T-helper 17 cell (primary cell): Measurements from ENCODE around the gene POLE2. TPM values are rescaled to one million over a fixed set of nuclear protein-coding genes. Genes with fewer than 3 reads are reported as not detected.
A peak's percentile ranks its signal among the peaks of the same experiment; 100 is the strongest.
"Not testable (repeated sequence)": the region's sequence is repeated elsewhere in the genome, so short reads cannot be mapped to it uniquely, and the experiment has no call there.

Source experiments
- ATAC-seq: fragments of 150-1000 bp; cut with Tn5 transposase; 2 replicates; pipeline ENCODE4 v1.10.0; 2021; ENCODE audit warnings: mild to moderate bottlenecking, moderate library complexity
- DNase-seq, 3 donors: peaks; one replicate each; pipeline versions ENCODE4 v3.0.0 to v3.0.0-alpha.2; 2020 to 2021
- H3K9me3 ChIP-seq: one replicate; pipeline ENCODE4 v1.7.0; 2013; ENCODE audit warnings: low read length, mild to moderate bottlenecking; ENCODE audit not compliant: control insufficient read depth, poor library complexity, severe bottlenecking
- H3K27ac Mint-ChIP-seq: one replicate; pipeline ENCODE4 v1.8.0; 2022; ENCODE audit warnings: mild to moderate bottlenecking, moderate library complexity, mixed read lengths
- H3K27me3 Mint-ChIP-seq: one replicate; pipeline ENCODE4 v1.8.0; 2022; ENCODE audit warnings: mixed read lengths
- H3K36me3 Mint-ChIP-seq: one replicate; pipeline ENCODE4 v1.8.0; 2022; ENCODE audit warnings: low read depth, mixed read lengths
- H3K4me1 Mint-ChIP-seq: one replicate; pipeline ENCODE4 v1.8.0; 2022; ENCODE audit warnings: mild to moderate bottlenecking, mixed read lengths
- H3K4me3 Mint-ChIP-seq: one replicate; pipeline ENCODE4 v1.8.0; 2022; ENCODE audit warnings: mild to moderate bottlenecking, moderate library complexity, mixed read lengths
- total RNA-seq, 4 donors: library from RNA in 2 of 4; stranded (reverse) in 2 of 4; gene quantifications; one replicate each; pipeline ENCODE4 v1.2.3 and lab custom pipeline; 2022 to 2026

POLE2 gene
- total RNA-seq, 2 donors from 2014 or later = 1.0 to 2.2 TPM

GRCh38 chr14:49692193-49692757 is 4.3 kb upstream of the POLE2 start:
- no peaks in the 10 kb centered on the region for H3K9me3 ChIP-seq
- ATAC-seq (no peak), DNase-seq (no peak)
- H3K27me3 Mint-ChIP-seq = no peaks in the 10 kb centered on the region
- H3K36me3 Mint-ChIP-seq = peaks cover 3% of the 10 kb centered on the region
- peaks cover 27% of the 10 kb centered on the region for H3K4me1 Mint-ChIP-seq
- peak overlapping the region; percentile 97 for H3K4me3 Mint-ChIP-seq
- peak overlapping the region; percentile 92 for H3K27ac Mint-ChIP-seq

- no peaks in the 10 kb centered on the region for H3K27me3 Mint-ChIP-seq
- H3K4me3 Mint-ChIP-seq = no peak overlapping the region
- ATAC-seq (no peak), DNase-seq (no peak)
- H3K9me3 ChIP-seq = no peaks in the 10 kb centered on the region
- H3K4me1 Mint-ChIP-seq = peaks cover 26% of the 10 kb centered on the region
- peaks cover 3% of the 10 kb centered on the region for H3K36me3 Mint-ChIP-seq
- H3K27ac Mint-ChIP-seq = peak overlapping the region; percentile 92
These were observed 3.0 kb upstream of the POLE2 start for GRCh38 chr14:49691031-49691430.

GRCh38 chr14:49688701-49689030 is 652 bp upstream of the POLE2 start:
- no peak for DNase-seq
- H3K27ac Mint-ChIP-seq = peak overlapping the region; percentile 75
- peak overlapping the region; percentile 88 for H3K4me3 Mint-ChIP-seq
- H3K4me1 Mint-ChIP-seq = peaks cover 18% of the 10 kb centered on the region
- peaks cover 3% of the 10 kb centered on the region for H3K36me3 Mint-ChIP-seq
- H3K27me3 Mint-ChIP-seq = no peaks in the 10 kb centered on the region
- ATAC-seq = no peak
- H3K9me3 ChIP-seq = no peaks in the 10 kb centered on the region

- Mint-ChIP-seq H3K4me3 (no peak overlapping the region), H3K27ac (no peak overlapping the region), H3K4me1 (peaks cover 10% of the 10 kb centered on the region)
These were observed 1.6 kb downstream of the POLE2 start for GRCh38 chr14:49686425-49686824.

GRCh38 chr14:49679271-49679670 is 8.7 kb downstream of the POLE2 start:
- H3K27ac Mint-ChIP-seq = no peak overlapping the region
- ATAC-seq (no peak), DNase-seq (no peak)
- no peak overlapping the region for H3K4me3 Mint-ChIP-seq
- H3K4me1 Mint-ChIP-seq = peaks cover 3% of the 10 kb centered on the region
- H3K36me3 Mint-ChIP-seq = no peaks in the 10 kb centered on the region
- H3K27me3 Mint-ChIP-seq = no peaks in the 10 kb centered on the region
- H3K9me3 ChIP-seq = no peaks in the 10 kb centered on the region

More at GRCh38 chr14:49686425-49686824, 1.6 kb downstream of the POLE2 start:
- no peak for ATAC-seq
- Mint-ChIP-seq H3K27me3 (no peaks in the 10 kb centered on the region), H3K36me3 (no peaks in the 10 kb centered on the region)
- no peak for DNase-seq
- no peaks in the 10 kb centered on the region for H3K9me3 ChIP-seq

- Mint-ChIP-seq H3K36me3 (peaks cover 2% of the 10 kb centered on the region), H3K27ac (no peak overlapping the region), H3K27me3 (no peaks in the 10 kb centered on the region), H3K4me3 (no peak overlapping the region), H3K4me1 (no peaks in the 10 kb centered on the region)
- DNase-seq (no peak), ATAC-seq (peak; percentile 57)
- no peaks in the 10 kb centered on the region for H3K9me3 ChIP-seq
These were observed 10.4 kb downstream of the POLE2 start for GRCh38 chr14:49677643-49678042.

GRCh38 chr14:49673586-49673985 is 14.4 kb downstream of the POLE2 start:
- DNase-seq (no peak), ATAC-seq (no peak)
- H3K27ac Mint-ChIP-seq = no peak overlapping the region
- H3K36me3 Mint-ChIP-seq = peaks cover 2% of the 10 kb centered on the region
- H3K4me3 Mint-ChIP-seq = no peak overlapping the region
- no peaks in the 10 kb centered on the region for H3K9me3 ChIP-seq
- no peaks in the 10 kb centered on the region for H3K4me1 Mint-ChIP-seq
- no peaks in the 10 kb centered on the region for H3K27me3 Mint-ChIP-seq

GRCh38 chr14:49670475-49670874 is 17.5 kb downstream of the POLE2 start:
- Mint-ChIP-seq H3K4me1 (no peaks in the 10 kb centered on the region), H3K27ac (no peak overlapping the region), H3K36me3 (peaks cover 2% of the 10 kb centered on the region), H3K27me3 (no peaks in the 10 kb centered on the region), H3K4me3 (no peak overlapping the region)
- ATAC-seq (no peak), DNase-seq (no peak)
- no peaks in the 10 kb centered on the region for H3K9me3 ChIP-seq

- ATAC-seq (no peak), DNase-seq (no peak)
- Mint-ChIP-seq H3K4me3 (no peak overlapping the region), H3K27me3 (no peaks in the 10 kb centered on the region), H3K27ac (no peak overlapping the region), H3K4me1 (no peaks in the 10 kb centered on the region), H3K36me3 (no peaks in the 10 kb centered on the region)
- H3K9me3 ChIP-seq = no peaks in the 10 kb centered on the region
These were observed 28.2 kb downstream of the POLE2 start for GRCh38 chr14:49659526-49660455.

GRCh38 chr14:49657500-49657899 is 30.5 kb downstream of the POLE2 start:
- ATAC-seq, H3K36me3 Mint-ChIP-seq, H3K4me3 Mint-ChIP-seq, H3K9me3 ChIP-seq, DNase-seq, H3K4me1 Mint-ChIP-seq, H3K27ac Mint-ChIP-seq, H3K27me3 Mint-ChIP-seq: not testable (repeated sequence)

GRCh38 chr14:49654511-49654910 is 33.5 kb downstream of the POLE2 start:
- DNase-seq = no peak
- H3K27me3 Mint-ChIP-seq = no peaks in the 10 kb centered on the region
- H3K4me1 Mint-ChIP-seq = peaks cover 5% of the 10 kb centered on the region
- ATAC-seq = no peak
- H3K36me3 Mint-ChIP-seq = peaks cover 6% of the 10 kb centered on the region
- no peaks in the 10 kb centered on the region for H3K9me3 ChIP-seq
- H3K4me3 Mint-ChIP-seq = no peak overlapping the region
- H3K27ac Mint-ChIP-seq = no peak overlapping the region

GRCh38 chr14:49653508-49653907 is 34.5 kb downstream of the POLE2 start:
- Mint-ChIP-seq H3K4me1 (peaks cover 5% of the 10 kb centered on the region), H3K27ac (no peak overlapping the region), H3K27me3 (no peaks in the 10 kb centered on the region), H3K36me3 (peaks cover 6% of the 10 kb centered on the region), H3K4me3 (no peak overlapping the region)
- no peak for DNase-seq
- no peak for ATAC-seq
- H3K9me3 ChIP-seq = no peaks in the 10 kb centered on the region

GRCh38 chr14:49642163-49642562 is 45.9 kb downstream of the POLE2 start:
- Mint-ChIP-seq H3K27ac (peak overlapping the region; percentile 85), H3K4me3 (peak overlapping the region; percentile 16), H3K4me1 (peaks cover 27% of the 10 kb centered on the region), H3K36me3 (peaks cover 15% of the 10 kb centered on the region), H3K27me3 (no peaks in the 10 kb centered on the region)
- no peaks in the 10 kb centered on the region for H3K9me3 ChIP-seq
- ATAC-seq (no peak), DNase-seq (no peak)

GRCh38 chr14:49641697-49642129 is 46.3 kb downstream of the POLE2 start:
- H3K4me1 Mint-ChIP-seq = peaks cover 27% of the 10 kb centered on the region
- no peaks in the 10 kb centered on the region for H3K27me3 Mint-ChIP-seq
- peaks cover 15% of the 10 kb centered on the region for H3K36me3 Mint-ChIP-seq
- H3K27ac Mint-ChIP-seq = peak overlapping the region; percentile 85
- H3K9me3 ChIP-seq = no peaks in the 10 kb centered on the region
- no peak overlapping the region for H3K4me3 Mint-ChIP-seq
- DNase-seq (no peak), ATAC-seq (no peak)
